Muscle layer of duodenum (tissue), 2 donors: ENCODE data around the gene CLDN2.
"Not testable (repeated sequence)": the region's sequence is repeated elsewhere in the genome, so short reads cannot be mapped to it uniquely, and the experiment has no call there.

Source experiments
- H3K27ac ChIP-seq: one replicate; pipeline ENCODE4 v1.7.0; 2013; ENCODE audit warnings: mild to moderate bottlenecking, low read length
- H3K27me3 ChIP-seq: one replicate; pipeline ENCODE4 v1.7.0; 2013; ENCODE audit warnings: low read depth, mild to moderate bottlenecking, control low read depth, low read length
- H3K36me3 ChIP-seq, 2 donors: one replicate each; pipeline ENCODE4 v1.7.0; 2013; ENCODE audit warnings: low read length in 2 of 2, control low read depth in 1 of 2, mild to moderate bottlenecking in 1 of 2; ENCODE audit not compliant: insufficient read depth in 2 of 2, control insufficient read depth in 1 of 2
- H3K4me1 ChIP-seq, 2 donors: one replicate each; pipeline ENCODE4 v1.7.0; 2013; ENCODE audit warnings: low read length in 2 of 2, mild to moderate bottlenecking in 2 of 2, control low read depth in 1 of 2, moderate library complexity in 1 of 2; ENCODE audit not compliant: insufficient read depth in 2 of 2, control insufficient read depth in 1 of 2
- H3K4me3 ChIP-seq, 2 donors: one replicate each; pipeline ENCODE4 v1.7.0; 2013; ENCODE audit warnings: low read length in 2 of 2, low read depth in 1 of 2, mild to moderate bottlenecking in 1 of 2
- H3K9me3 ChIP-seq, 2 donors: one replicate each; pipeline ENCODE4 v1.7.0; 2013; ENCODE audit warnings: low read length in 2 of 2, control low read depth in 1 of 2, mild to moderate bottlenecking in 1 of 2; ENCODE audit not compliant: control insufficient read depth in 1 of 2
- donor health status: healthy.

CLDN2 gene

GRCh38 chrX:106919932-106920452 lies at the start of gene CLDN2:
Gene CLDN2 (plus strand): TSS chrX:106920402. CDS start chrX:106928229, 7,827 bp downstream.
- no peaks in the 10 kb centered on the region for H3K27me3 ChIP-seq
- H3K4me1 ChIP-seq = no peaks in the 10 kb centered on the region
- H3K9me3 ChIP-seq = no peaks in the 10 kb centered on the region
- no peak within 1 kb of the TSS for H3K4me3 ChIP-seq
- H3K27ac ChIP-seq = no peak within 1 kb of the TSS
- no peaks in the 10 kb centered on the region for H3K36me3 ChIP-seq

- H3K4me3 ChIP-seq, H3K27ac ChIP-seq, H3K9me3 ChIP-seq, H3K4me1 ChIP-seq, H3K27me3 ChIP-seq, H3K36me3 ChIP-seq: not testable (repeated sequence)
Observed at GRCh38 chrX:106872796-106873195, 47.4 kb upstream of the CLDN2 start.

GRCh38 chrX:106874075-106874474 lies 46.1 kb upstream of the CLDN2 start:
- H3K4me3 ChIP-seq = no peak overlapping the region
- H3K27me3 ChIP-seq = no peaks in the 10 kb centered on the region
- no peaks in the 10 kb centered on the region for H3K9me3 ChIP-seq
- H3K27ac ChIP-seq = no peak overlapping the region
- H3K4me1 ChIP-seq = no peaks in the 10 kb centered on the region
- H3K36me3 ChIP-seq = peaks cover 0 to 4% of the 10 kb centered on the region in 2 donors

- Histone ChIP-seq H3K27me3 (no peaks in the 10 kb centered on the region), H3K4me3 (no peak overlapping the region), H3K36me3 (peaks cover 0 to 4% of the 10 kb centered on the region in 2 donors), H3K4me1 (no peaks in the 10 kb centered on the region), H3K27ac (no peak overlapping the region), H3K9me3 (no peaks in the 10 kb centered on the region)
Observed at GRCh38 chrX:106875151-106875550, 45.1 kb upstream of the CLDN2 start.

GRCh38 chrX:106889468-106889867 lies 30.7 kb upstream of the CLDN2 start:
- Histone ChIP-seq H3K27ac (no peak overlapping the region), H3K27me3 (no peaks in the 10 kb centered on the region), H3K4me3 (no peak overlapping the region), H3K4me1 (no peaks in the 10 kb centered on the region), H3K36me3 (no peaks in the 10 kb centered on the region), H3K9me3 (no peaks in the 10 kb centered on the region)

- Histone ChIP-seq H3K4me1 (no peaks in the 10 kb centered on the region), H3K36me3 (no peaks in the 10 kb centered on the region), H3K4me3 (no peak overlapping the region), H3K27ac (no peak overlapping the region), H3K27me3 (no peaks in the 10 kb centered on the region), H3K9me3 (no peaks in the 10 kb centered on the region)
Observed at GRCh38 chrX:106891762-106892460, 28.3 kb upstream of the CLDN2 start.

GRCh38 chrX:106894392-106894909 lies 25.8 kb upstream of the CLDN2 start:
- Histone ChIP-seq H3K9me3 (no peaks in the 10 kb centered on the region), H3K27me3 (no peaks in the 10 kb centered on the region), H3K36me3 (no peaks in the 10 kb centered on the region), H3K4me3 (no peak overlapping the region), H3K27ac (no peak overlapping the region), H3K4me1 (no peaks in the 10 kb centered on the region)

GRCh38 chrX:106894978-106895452 lies 25.2 kb upstream of the CLDN2 start:
- no peaks in the 10 kb centered on the region for H3K36me3 ChIP-seq
- H3K4me3 ChIP-seq = no peak overlapping the region
- H3K27ac ChIP-seq = no peak overlapping the region
- H3K4me1 ChIP-seq = no peaks in the 10 kb centered on the region
- no peaks in the 10 kb centered on the region for H3K9me3 ChIP-seq
- no peaks in the 10 kb centered on the region for H3K27me3 ChIP-seq

- Histone ChIP-seq H3K4me3 (no peak overlapping the region), H3K4me1 (no peaks in the 10 kb centered on the region), H3K9me3 (no peaks in the 10 kb centered on the region), H3K36me3 (no peaks in the 10 kb centered on the region), H3K27me3 (no peaks in the 10 kb centered on the region), H3K27ac (no peak overlapping the region)
Observed at GRCh38 chrX:106897259-106897658, 22.9 kb upstream of the CLDN2 start.

- Histone ChIP-seq H3K4me3 (no peak overlapping the region), H3K27ac (no peak overlapping the region), H3K9me3 (no peaks in the 10 kb centered on the region), H3K27me3 (no peaks in the 10 kb centered on the region), H3K36me3 (no peaks in the 10 kb centered on the region), H3K4me1 (no peaks in the 10 kb centered on the region)
Observed at GRCh38 chrX:106898462-106898861, 21.7 kb upstream of the CLDN2 start.

GRCh38 chrX:106899276-106899675 lies 20.9 kb upstream of the CLDN2 start:
- no peak overlapping the region for H3K27ac ChIP-seq
- no peak overlapping the region for H3K4me3 ChIP-seq
- H3K27me3 ChIP-seq = no peaks in the 10 kb centered on the region
- no peaks in the 10 kb centered on the region for H3K36me3 ChIP-seq
- H3K4me1 ChIP-seq = no peaks in the 10 kb centered on the region
- H3K9me3 ChIP-seq = no peaks in the 10 kb centered on the region

- Histone ChIP-seq H3K9me3 (no peaks in the 10 kb centered on the region), H3K4me1 (no peaks in the 10 kb centered on the region), H3K27ac (no peak overlapping the region), H3K36me3 (no peaks in the 10 kb centered on the region), H3K27me3 (no peaks in the 10 kb centered on the region), H3K4me3 (no peak overlapping the region)
Observed at GRCh38 chrX:106899841-106900240, 20.4 kb upstream of the CLDN2 start.
